IMR-90 (cell line): ENCODE measurements around the gene SOBP. TPM values are rescaled to one million over a fixed set of nuclear protein-coding genes. Genes with fewer than 3 reads are reported as not detected.

Experiments
- ATAC-seq: fragments of 200-7000 bp; cut with Tn5 transposase; 2 replicates; pipeline ENCODE4 v1.9.1; 2020; ENCODE audit warnings: low read depth, mild to moderate bottlenecking, moderate library complexity
- BruUV-seq: library from RNA; stranded (reverse); fragments of 400-500 nt; replicated peaks from 2 replicates; lab custom pipeline; 2021; lab: Mats Ljungman, UMichigan
- CTCF ChIA-PET: fragments of 300-600 bp; formaldehyde crosslinking; extraction: SDS; loops from one replicate; lab custom pipeline; 2021; ENCODE audit warnings: antibody characterized with exemption; lab: Yijun Ruan, JAX
- POLR2A ChIA-PET: fragments of 300-600 bp; sonication (Branson Sonifier 250); formaldehyde crosslinking; loops from one replicate; lab custom pipeline; 2022; ENCODE audit warnings: antibody characterized with exemption; ENCODE audit not compliant: unreplicated experiment; lab: Charles Lee
- DNase-seq: peaks from one replicate; pipeline ENCODE4 v3.0.0; 2013
- H2AFZ ChIP-seq: replicated peaks from 2 replicates; pipeline ENCODE3; 2013; ENCODE audit warnings: low read length, mild to moderate bottlenecking; ENCODE audit not compliant: poor library complexity
- H2AK5ac ChIP-seq: 2 replicates; pipeline ENCODE4 v1.6.1; 2013; ENCODE audit warnings: low read depth, low read length, inconsistent platforms
- H2AK9ac ChIP-seq: replicated peaks from 2 replicates; pipeline ENCODE3; 2013; ENCODE audit warnings: mild to moderate bottlenecking, low read depth, low read length, moderate library complexity; ENCODE audit not compliant: poor library complexity
- H2BK120ac ChIP-seq: 2 replicates; pipeline ENCODE4 v1.6.1; 2013; ENCODE audit warnings: low read depth, low read length, inconsistent platforms
- H2BK15ac ChIP-seq: 3 replicates; pipeline ENCODE4 v1.6.1; 2013; ENCODE audit warnings: low read depth, low read length, inconsistent platforms
- H2BK20ac ChIP-seq: 2 replicates; pipeline ENCODE4 v1.6.1; 2013; ENCODE audit warnings: low read depth, mild to moderate bottlenecking, inconsistent platforms, low read length, moderate library complexity
- H2BK5ac ChIP-seq: 2 replicates; pipeline ENCODE4 v1.6.1; 2013; ENCODE audit warnings: mild to moderate bottlenecking, low read depth, low read length, inconsistent platforms; ENCODE audit not compliant: poor library complexity, severe bottlenecking
- H3K14ac ChIP-seq: replicated peaks from 2 replicates; pipeline ENCODE4 v1.6.1; 2013; ENCODE audit warnings: low read depth, low read length, inconsistent platforms
- H3K18ac ChIP-seq: 2 replicates; pipeline ENCODE4 v1.6.1; 2013; ENCODE audit warnings: low read depth, low read length, control low read depth
- H3K23ac ChIP-seq: 2 replicates; pipeline ENCODE4 v1.6.1; 2013; ENCODE audit warnings: low read depth, low read length, inconsistent platforms
- H3K27ac ChIP-seq: 2 replicates; pipeline ENCODE4 v1.5.1; 2013; ENCODE audit warnings: mild to moderate bottlenecking, control low read depth, low read length; ENCODE audit not compliant: insufficient read depth
- H3K27me3 ChIP-seq: 2 replicates; pipeline ENCODE4 v1.6.1; 2013; ENCODE audit warnings: low read length; ENCODE audit not compliant: control insufficient read depth, insufficient read depth
- H3K36me3 ChIP-seq: 2 replicates; pipeline ENCODE4 v1.6.1; 2013; ENCODE audit warnings: low read length, mixed read lengths; ENCODE audit not compliant: control insufficient read depth, insufficient read depth
- H3K4ac ChIP-seq: 2 replicates; pipeline ENCODE4 v1.6.1; 2013; ENCODE audit warnings: low read depth, low read length, inconsistent platforms
- H3K4me1 ChIP-seq: 2 replicates; pipeline ENCODE4 v1.6.1; 2013; ENCODE audit warnings: low read length, mixed read lengths; ENCODE audit not compliant: control insufficient read depth, insufficient read depth
- H3K4me2 ChIP-seq: 2 replicates; pipeline ENCODE4 v1.6.1; 2013; ENCODE audit warnings: low read depth, mild to moderate bottlenecking, control low read depth, low read length, moderate library complexity
- H3K4me3 ChIP-seq: 2 replicates; pipeline ENCODE4 v1.5.1; 2013; ENCODE audit warnings: low read depth, mild to moderate bottlenecking, control low read depth, low read length, moderate library complexity; ENCODE audit not compliant: insufficient read depth
- H3K56ac ChIP-seq: 2 replicates; pipeline ENCODE4 v1.6.1; 2013; ENCODE audit warnings: low read length, inconsistent platforms; ENCODE audit not compliant: insufficient read depth; ENCODE audit errors: extremely low read depth
- H3K79me1 ChIP-seq, 2 experiments: 2 replicates each; pipeline ENCODE4 v1.6.1; 2013; ENCODE audit warnings: low read length in 2 of 2, inconsistent platforms in 1 of 2, low read depth in 1 of 2
- H3K9ac ChIP-seq: 2 replicates; pipeline ENCODE4 v1.6.1; 2013; ENCODE audit warnings: low read depth, low read length, control low read depth
- H3K9me1 ChIP-seq: 2 replicates; pipeline ENCODE4 v1.6.1; 2013; ENCODE audit warnings: low read length, inconsistent platforms; ENCODE audit not compliant: insufficient read depth
- H3K9me3 ChIP-seq: 2 replicates; pipeline ENCODE4 v1.6.1; 2013; ENCODE audit warnings: low read length; ENCODE audit not compliant: control insufficient read depth, insufficient read depth
- H4K20me1 ChIP-seq: 2 replicates; pipeline ENCODE4 v1.6.1; 2013; ENCODE audit warnings: low read length, inconsistent platforms; ENCODE audit not compliant: insufficient read depth
- H4K5ac ChIP-seq: 2 replicates; pipeline ENCODE4 v1.6.1; 2013; ENCODE audit warnings: mild to moderate bottlenecking, low read depth, low read length, control low read depth
- H4K8ac ChIP-seq, 2 experiments: 2 replicates each; pipeline ENCODE4 v1.6.1; 2013; ENCODE audit warnings: low read depth in 2 of 2, low read length in 2 of 2, control low read depth in 1 of 2, inconsistent platforms in 1 of 2
- H4K91ac ChIP-seq: 2 replicates; pipeline ENCODE4 v1.6.1; 2013; ENCODE audit warnings: low read depth, low read length, inconsistent platforms; ENCODE audit not compliant: insufficient read depth
- BHLHE40 ChIP-seq: fragments of 150-350 bp; IDR thresholded peaks from 2 replicates; pipeline ENCODE4 v1.6.1; 2016; ENCODE audit warnings: mild to moderate bottlenecking, low read depth, low read length
- CEBPB ChIP-seq: IDR thresholded peaks from 2 replicates; pipeline ENCODE4 v1.6.1; 2012; ENCODE audit warnings: low read depth, low read length, improper control_type of control experiment
- CHD1 ChIP-seq: IDR thresholded peaks from 2 replicates; pipeline ENCODE4 v1.6.1; 2012; ENCODE audit warnings: low read depth, low read length, improper control_type of control experiment
- CTCF ChIP-seq: conservative IDR thresholded peaks from 2 replicates; pipeline ENCODE4 v1.5.1; 2012; ENCODE audit warnings: mild to moderate bottlenecking, low read depth, low read length, improper control_type of control experiment
- ELK1 ChIP-seq: fragments of 150-350 bp; IDR thresholded peaks from 2 replicates; pipeline ENCODE4 v1.6.1; 2016; ENCODE audit warnings: low read depth, mild to moderate bottlenecking, low read length, moderate library complexity, borderline replicate concordance
- MAFK ChIP-seq: IDR thresholded peaks from 2 replicates; pipeline ENCODE4 v1.6.1; 2012; ENCODE audit warnings: low read depth, low read length, improper control_type of control experiment
- MAZ ChIP-seq: IDR thresholded peaks from 2 replicates; pipeline ENCODE4 v1.6.1; 2012; ENCODE audit warnings: low read depth, mild to moderate bottlenecking, low read length, improper control_type of control experiment, moderate library complexity, borderline replicate concordance
- NFE2L2 ChIP-seq: fragments of 150-350 bp; IDR thresholded peaks from 2 replicates; pipeline ENCODE4 v1.6.1; 2016; ENCODE audit warnings: low read depth, mild to moderate bottlenecking, low read length
- RAD21 ChIP-seq: IDR thresholded peaks from 2 replicates; pipeline ENCODE4 v1.6.1; 2012; ENCODE audit warnings: low read length, improper control_type of control experiment
- RCOR1 ChIP-seq: IDR thresholded peaks from 2 replicates; pipeline ENCODE4 v1.6.1; 2012; ENCODE audit warnings: mild to moderate bottlenecking, low read length, improper control_type of control experiment; ENCODE audit not compliant: insufficient replicate concordance
- WGBS, 2 experiments: methylation state at CpG; one replicate each; pipeline versions ENCODE4 v1.1.5 to v1.1.7; 2013; ENCODE audit warnings: missing lambda C conversion rate in 2 of 2; ENCODE audit not compliant: insufficient read length in 1 of 2; ENCODE audit errors: extremely low coverage in 2 of 2; 5-methylcytosine and 5-hydroxymethylcytosine counted together
- dilution Hi-C: fragments of 300-500 bp; cut with HindIII; formaldehyde crosslinking; loops from one replicate; pipeline ENCODE4 v1.14.3; 2018; ENCODE audit warnings: low sequenced_read_pairs; ENCODE audit not compliant: unreplicated experiment
- in situ Hi-C: fragments of 300-500 bp; cut with MboI; formaldehyde crosslinking; loops from 3 replicates; pipeline ENCODE4 v1.14.3; 2019; ENCODE audit warnings: low sequenced_read_pairs, inconsistent platforms, mixed read lengths
- intact Hi-C: fragments of 100-400 bp; cut with micrococcal nuclease; formaldehyde crosslinking; loops from 2 replicates; pipeline ENCODE4 v1.10.0; 2022
- polyA plus RNA-seq, 3 experiments: library from polyadenylated mRNA; depleted of rRNA; stranded (reverse); fragments of >200 nt; gene quantifications; 2 replicates each; pipeline ENCODE4 v1.2.3, GENCODE V29; 2012; ENCODE audit warnings: low replicate concordance in 1 of 3
- total RNA-seq: library from RNA; depleted of rRNA; stranded (reverse); fragments of >200 nt; gene quantifications from 2 replicates; pipeline ENCODE4 v1.2.3, GENCODE V29; 2012

SOBP gene
- total and polyA plus RNA-seq, 2 of the 4 experiments (the other 2 are of a cell fraction), result 0.60 to 0.72 TPM

GRCh38 chr6:107579456-107580056 lies 89.6 kb downstream of the SOBP start:
- Histone ChIP-seq H4K20me1 (no peaks in the 10 kb centered on the region), H3K27me3 (no peaks in the 10 kb centered on the region; the same call in 1 of the 2 replicates), H3K9ac (no peak overlapping the region), H3K4me1 (peaks cover 7% of the 10 kb centered on the region; the same call in 1 of the 2 replicates), H3K9me1 (peaks cover 3% of the 10 kb centered on the region; the same call in 1 of the 2 replicates), H3K27ac (no peak overlapping the region), H3K79me1 (no peaks in the 10 kb centered on the region), H4K5ac (no peak overlapping the region), H3K9me3 (no peaks in the 10 kb centered on the region), H3K14ac (no peak overlapping the region), H2BK5ac (no peak overlapping the region), H4K8ac (no peak overlapping the region), H2AK9ac (no peak overlapping the region), H2AFZ (no peak overlapping the region), H3K4me2 (no peak overlapping the region), H2BK120ac (no peak overlapping the region), H2BK15ac (no peak overlapping the region), H3K56ac (no peak overlapping the region), H2BK20ac (no peak overlapping the region), H3K23ac (no peak overlapping the region), H3K4me3 (no peak overlapping the region), H2AK5ac (no peak overlapping the region), H3K4ac (no peak overlapping the region), H3K18ac (no peak overlapping the region), H3K36me3 (peaks cover 5% of the 10 kb centered on the region; the same call in 1 of the 2 replicates), H4K91ac (no peak overlapping the region)
- intact Hi-C loops, result no loop called here
- no peak for TF ChIP-seq RCOR1
- TF ChIP-seq NFE2L2, result no peak
- TF ChIP-seq CEBPB, result no peak
- TF ChIP-seq ELK1, result no peak
- no peak for TF ChIP-seq RAD21
- no peak for TF ChIP-seq MAZ
- no peak for TF ChIP-seq BHLHE40
- TF ChIP-seq CHD1, result no peak
- TF ChIP-seq MAFK, result no peak
- TF ChIP-seq CTCF, result no peak
- BruUV-seq, result no TSS peak
- in situ Hi-C loops, result no loop called here
- DNase-seq (no peak), ATAC-seq (no peak)
- WGBS, 2 experiments, result 94% methylated on average over 3 of the region's 6 CpGs; no CpG with 5 or more reads in 1 of the 2 experiments
- ChIA-PET POLR2A (no interaction called here), CTCF (no interaction called here)
- dilution Hi-C loops, result no loop called here
